ENCODE data around the gene KRTAP10-3. TPM values are rescaled to one million over a fixed set of nuclear protein-coding genes. Genes with fewer than 3 reads are reported as not detected.
"Not testable (repeated sequence)": the region's sequence is repeated elsewhere in the genome, so short reads cannot be mapped to it uniquely, and the experiment has no call there.

The KRTAP10-3 gene
- total RNA-seq, 1 donor from 2014 or later, result not detected

GRCh38 chr21:44569861-44570517 is 11.4 kb upstream of the KRTAP10-3 start:
- DNase-seq, result no peak

GRCh38 chr21:44568667-44569556 is 10.3 kb upstream of the KRTAP10-3 start:
- DNase-seq, result no peak

GRCh38 chr21:44568261-44568660 is 9.7 kb upstream of the KRTAP10-3 start:
- no peak for DNase-seq

- DNase-seq, result no peak
Observed at GRCh38 chr21:44567481-44568171, 9.0 kb upstream of the KRTAP10-3 start.

- DNase-seq, result no peak
Observed at GRCh38 chr21:44566403-44566802, 7.8 kb upstream of the KRTAP10-3 start.

GRCh38 chr21:44564886-44565598 is 6.4 kb upstream of the KRTAP10-3 start:
- DNase-seq, result no peak

GRCh38 chr21:44564099-44564498 is 5.5 kb upstream of the KRTAP10-3 start:
- no peak for DNase-seq

GRCh38 chr21:44558329-44558675 is 293 bp downstream of the KRTAP10-3 start:
- DNase-seq, result not testable (repeated sequence)

GRCh38 chr21:44557491-44558328 is 885 bp downstream of the KRTAP10-3 start:
- no peak for DNase-seq

GRCh38 chr21:44556879-44557278 is 1.7 kb downstream of the KRTAP10-3 start:
- no peak for DNase-seq

GRCh38 chr21:44555200-44555875 is 3.3 kb downstream of the KRTAP10-3 start:
- no peak for DNase-seq

- no peak for DNase-seq
Observed at GRCh38 chr21:44552681-44553080, 5.9 kb downstream of the KRTAP10-3 start.

GRCh38 chr21:44552136-44552535 is 6.5 kb downstream of the KRTAP10-3 start:
- no peak for DNase-seq

GRCh38 chr21:44551340-44551961 is 7.1 kb downstream of the KRTAP10-3 start, which contains the start of gene KRTAP10-2:
TSS of gene KRTAP10-2 (minus strand) at chr21:44551505. CDS start at chr21:44551458, 47 bp downstream.
- DNase-seq, result no peak

GRCh38 chr21:44550807-44551206 is 7.8 kb downstream of the KRTAP10-3 start:
- DNase-seq, result no peak

- DNase-seq, result not testable (repeated sequence)
Observed at GRCh38 chr21:44550285-44550684, 8.3 kb downstream of the KRTAP10-3 start.

- no peak for DNase-seq
Observed at GRCh38 chr21:44549525-44550211, 8.9 kb downstream of the KRTAP10-3 start.

- no peak for DNase-seq
Observed at GRCh38 chr21:44548922-44549321, 9.7 kb downstream of the KRTAP10-3 start.

- DNase-seq, result no peak
Observed at GRCh38 chr21:44548381-44548780, 10.2 kb downstream of the KRTAP10-3 start.
